GM12878 (cell line): ENCODE results near the gene KRT75. TPM values are rescaled to one million over a fixed set of nuclear protein-coding genes. Genes with fewer than 3 reads are reported as not detected.

ENCODE experiments used
- ATAC-seq: fragments of 200-7000 bp; cut with Tn5 transposase; 3 replicates; pipeline ENCODE4 v1.9.1; 2020; ENCODE audit warnings: mild to moderate bottlenecking, moderate library complexity
- BruUV-seq: library from RNA; stranded (reverse); fragments of 400-500 nt; replicated peaks from 2 replicates; lab custom pipeline; 2021; lab: Mats Ljungman, UMichigan
- CTCF ChIA-PET: fragments of 300-600 bp; sonication (Branson Sonifier 250); formaldehyde crosslinking; extraction: SDS; loops from one replicate; lab custom pipeline; 2021; ENCODE audit warnings: inconsistent platforms; lab: Yijun Ruan, JAX
- POLR2A ChIA-PET: fragments of 350-600 bp; formaldehyde crosslinking; extraction: SDS; loops from one replicate; lab custom pipeline; 2021; ENCODE audit warnings: inconsistent platforms; lab: Charles Lee
- RAD21 ChIA-PET: fragments of 300-600 bp; sonication (Branson Sonifier 250); formaldehyde crosslinking; loops from one replicate; lab custom pipeline; 2023; ENCODE audit warnings: antibody characterized with exemption; ENCODE audit not compliant: unreplicated experiment; lab: Charles Lee
- SMC1A ChIA-PET: fragments of 300-600 bp; sonication (Branson Sonifier 250); formaldehyde crosslinking; loops from one replicate; lab custom pipeline; 2023; ENCODE audit not compliant: unreplicated experiment, uncharacterized antibody; lab: Charles Lee
- DNase-seq: peaks from one replicate; pipeline ENCODE4 v3.0.0-alpha.2; 2011; ENCODE audit warnings: low read depth, low spot score
- FAIRE-seq: peaks from 3 replicates; lab custom pipeline; 2011; peaks lifted over from hg19 to GRCh38; lab: Jason Lieb, UNC
- H2AFZ ChIP-seq: 2 replicates; pipeline ENCODE4 v1.6.0; 2011; ENCODE audit warnings: low read depth, low read length, control low read depth; ENCODE audit not compliant: control insufficient read depth
- H3K27ac ChIP-seq: 2 replicates; pipeline ENCODE4 v1.5.1; 2011; ENCODE audit warnings: control low read depth; ENCODE audit not compliant: control insufficient read depth, insufficient read depth
- H3K27me3 ChIP-seq, 2 experiments: replicated peaks in 1 of 2; 2 replicates each; pipeline versions ENCODE4 v1.6.0 to v1.6.1; 2011; ENCODE audit warnings: low read length in 1 of 2; ENCODE audit not compliant: control insufficient read depth in 2 of 2, insufficient read depth in 2 of 2
- H3K36me3 ChIP-seq, 2 experiments: 2 replicates each; pipeline ENCODE4 v1.5.1; 2011; ENCODE audit warnings: low read length in 1 of 2; ENCODE audit not compliant: control insufficient read depth in 2 of 2, insufficient read depth in 2 of 2
- H3K4me1 ChIP-seq: 2 replicates; pipeline ENCODE4 v1.6.1; 2011; ENCODE audit warnings: mild to moderate bottlenecking, low read length, moderate library complexity, mixed read lengths; ENCODE audit not compliant: control insufficient read depth, insufficient read depth
- H3K4me2 ChIP-seq: 2 replicates; pipeline ENCODE4 v1.6.0; 2011; ENCODE audit warnings: control low read depth; ENCODE audit not compliant: control insufficient read depth, insufficient read depth
- H3K4me3 ChIP-seq: fragments of 200-600 bp; sonication (generic); 2 replicates; pipeline ENCODE4 v1.5.1; 2016
- H3K79me2 ChIP-seq: 2 replicates; pipeline ENCODE4 v1.6.0; 2011; ENCODE audit warnings: low read length; ENCODE audit not compliant: control insufficient read depth, insufficient read depth
- H3K9ac ChIP-seq: 2 replicates; pipeline ENCODE4 v1.8.0; 2011; ENCODE audit warnings: low read length, control low read depth, mixed read lengths; ENCODE audit not compliant: control insufficient read depth, insufficient read depth
- H3K9me3 ChIP-seq: replicated peaks from 3 replicates; pipeline ENCODE4 v1.5.1; 2011; ENCODE audit warnings: mild to moderate bottlenecking, low read length; ENCODE audit not compliant: control insufficient read depth, insufficient read depth
- H4K20me1 ChIP-seq: 2 replicates; pipeline ENCODE4 v1.6.0; 2011; ENCODE audit not compliant: control insufficient read depth, insufficient read depth
- ATF2 ChIP-seq: IDR thresholded peaks from 2 replicates; pipeline ENCODE4 v1.6.1; 2012; ENCODE audit warnings: low read length, inconsistent platforms
- ATF3 ChIP-seq: IDR thresholded peaks from 2 replicates; pipeline ENCODE4 v1.6.1; 2011; ENCODE audit warnings: low read depth, mild to moderate bottlenecking, low read length, moderate library complexity, borderline replicate concordance; ENCODE audit errors: extremely low read depth
- IRF3 ChIP-seq: fragments of 450-650 bp; IDR thresholded peaks from 2 replicates; pipeline ENCODE4 v1.6.1; 2014; ENCODE audit warnings: mild to moderate bottlenecking
- MAX ChIP-seq: IDR thresholded peaks from 2 replicates; pipeline ENCODE4 v1.6.1; 2012; ENCODE audit warnings: low read depth, low read length, improper control_type of control experiment
- NR2C2 ChIP-seq: IDR thresholded peaks from 2 replicates; pipeline ENCODE4 v1.6.1; 2011; ENCODE audit warnings: borderline replicate concordance, low read depth; ENCODE audit not compliant: control insufficient read depth, insufficient read length
- RB1 ChIP-seq: fragments of 450-650 bp; formaldehyde crosslinking; IDR thresholded peaks from 2 replicates; pipeline ENCODE4 v1.6.1; 2017; ENCODE audit warnings: mild to moderate bottlenecking, borderline replicate concordance
- RBBP5 ChIP-seq: fragments of 200-600 bp; sonication (generic); conservative IDR thresholded peaks from 2 replicates; pipeline ENCODE4 v1.6.1; 2016
- SP1 ChIP-seq: IDR thresholded peaks from one replicate; pipeline ENCODE4 v1.6.1; 2011; ENCODE audit warnings: low read depth, low read length
- USF2 ChIP-seq: IDR thresholded peaks from 2 replicates; pipeline ENCODE4 v1.6.1; 2011; ENCODE audit warnings: low read depth, low read length, improper control_type of control experiment, borderline replicate concordance
- ZBTB11 ChIP-seq: fragments of 450-650 bp; formaldehyde crosslinking; IDR thresholded peaks from 2 replicates; pipeline ENCODE4 v1.5.0; 2022; ENCODE audit warnings: mild to moderate bottlenecking, missing genetic modification characterization
- ZBTB40 ChIP-seq: fragments of 450-650 bp; IDR thresholded peaks from 2 replicates; pipeline ENCODE4 v1.6.1; 2016; ENCODE audit warnings: mild to moderate bottlenecking, moderate library complexity, borderline replicate concordance
- WGBS: methylation state at CpG from one replicate; pipeline ENCODE4 v1.1.6; 2016; ENCODE audit warnings: low lambda C conversion rate; ENCODE audit not compliant: insufficient replicate concordance, insufficient coverage; ENCODE audit errors: missing lambda C conversion rate; 5-methylcytosine and 5-hydroxymethylcytosine counted together
- in situ Hi-C: fragments of 300-500 bp; cut with MboI; formaldehyde crosslinking; loops from 9 replicates; pipeline ENCODE4 v1.14.3; 2018; ENCODE audit warnings: mixed read lengths
- intact Hi-C: fragments of 100-400 bp; cut with micrococcal nuclease; formaldehyde crosslinking; loops from one replicate; pipeline ENCODE4 v1.14.2; 2022; ENCODE audit not compliant: unreplicated experiment
- polyA plus RNA-seq, 11 experiments: library from polyadenylated mRNA; depleted of rRNA in 4 of 11; unstranded in 6 of 11; stranded (reverse) in 5 of 11; fragments of >200 nt; fragmentation: Nextera tagmentation in 4 of 11; fragmentation: Illumina TruSeq in 1 of 11; extraction: Ambion mirVana in 4 of 11; extraction: Trizol in 1 of 11; gene quantifications; 1 replicate in 1 of 11; 2 replicates in 10 of 11; pipeline versions ENCODE4 v1.2.1 to v1.2.3, GENCODE V29; 2011 to 2016; ENCODE audit warnings: inconsistent platforms in 2 of 11, missing spikeins in 2 of 11, low read depth in 1 of 11
- total RNA-seq, 4 experiments: library from RNA; depleted of rRNA in 3 of 4; stranded (reverse); fragments of >200 nt in 3 of 4; fragmentation: Illumina TruSeq in 1 of 4; extraction: Trizol in 1 of 4; gene quantifications; 2 replicates each; pipeline versions ENCODE4 v1.2.1 to v1.2.3, GENCODE V29; 2013 to 2021

The KRT75 gene
- total and polyA plus RNA-seq, 10 of the 15 experiments (the other 5 are each of a cell fraction or from before 2014, with no cell fraction given), result not detected

GRCh38 chr12:52425466-52425865 lies 8.7 kb downstream of the KRT75 start:
- ChIA-PET CTCF (no interaction called here), SMC1A (no interaction called here), RAD21 (no interaction called here), POLR2A (no interaction called here)
- Histone ChIP-seq H2AFZ (no peak overlapping the region), H3K27me3 (peaks cover 2 to 4% of the 10 kb centered on the region in 2 experiments; a peak in 3 of 4 replicates), H3K4me3 (no peak overlapping the region), H3K36me3 (no peaks in the 10 kb centered on the region), H3K9me3 (no peaks in the 10 kb centered on the region), H3K9ac (no peak overlapping the region), H3K27ac (no peak overlapping the region), H3K4me1 (no peaks in the 10 kb centered on the region), H3K4me2 (no peak overlapping the region), H3K79me2 (no peaks in the 10 kb centered on the region), H4K20me1 (no peaks in the 10 kb centered on the region)
- WGBS, result 40% methylated on average over 5 of the region's 5 CpGs
- intact Hi-C loops, result no loop called here
- BruUV-seq, result no TSS peak
- DNase-seq (no peak), FAIRE-seq (no peak), ATAC-seq (no peak)
- in situ Hi-C loops, result no loop called here
- TF ChIP-seq RB1 (no peak), RBBP5 (no peak), ZBTB11 (CRISPR knock-in tag) (no peak), ZBTB40 (no peak), IRF3 (no peak), SP1 (no peak), USF2 (no peak), ATF3 (no peak), MAX (no peak), ATF2 (no peak), NR2C2 (no peak)
